T-helper 1 cell treated with Interleukin-12 subunit alpha and Interleukin-12 subunit beta and Interleukin-4 antibody, amounts not matched to agents 30 ng/mL and 1 ng/mL, for 36 hours (primary cell): ENCODE measurements around the gene CARD19. TPM values are rescaled to one million over a fixed set of nuclear protein-coding genes. Genes with fewer than 3 reads are reported as not detected.

ENCODE experiments used
- intact Hi-C: fragments of 100-400 bp; cut with micrococcal nuclease; formaldehyde crosslinking; loops from one replicate; pipeline ENCODE4 v1.15.1; 2024
- total RNA-seq: library from RNA; stranded (reverse); gene quantifications from 2 replicates; pipeline ENCODE4 v1.2.3, GENCODE V29; 2022

CARD19 gene
- total RNA-seq, 1 donor from 2014 or later, result 68.4 TPM

- intact Hi-C loops, result no loop called here
Observed at GRCh38 chr9:93147632-93148031, 51.6 kb downstream of the CARD19 start.

GRCh38 chr9:93148721-93149120, 52.7 kb downstream of the CARD19 start:
- intact Hi-C loops, result no loop called here

DNA sequence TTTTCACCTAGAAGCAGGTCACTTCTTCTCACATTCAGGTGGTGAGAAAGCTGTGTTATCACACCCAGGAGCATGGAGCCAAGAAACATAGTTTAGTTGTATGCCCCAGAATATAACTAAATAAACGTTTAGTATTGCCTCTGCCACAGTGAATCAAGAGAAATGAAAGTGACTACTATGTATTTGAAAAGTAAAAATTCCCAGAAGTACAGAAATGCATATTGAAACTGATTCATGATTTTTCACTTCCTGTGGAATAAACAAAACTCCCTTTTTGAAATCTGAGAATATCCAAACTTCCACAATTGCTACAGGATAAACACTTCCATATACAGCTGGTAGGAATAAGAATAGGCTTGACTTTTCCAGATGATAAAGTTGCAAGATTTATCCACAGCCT, 53.3 kb downstream of the CARD19 start:
- intact Hi-C loops, result no loop called here

DNA sequence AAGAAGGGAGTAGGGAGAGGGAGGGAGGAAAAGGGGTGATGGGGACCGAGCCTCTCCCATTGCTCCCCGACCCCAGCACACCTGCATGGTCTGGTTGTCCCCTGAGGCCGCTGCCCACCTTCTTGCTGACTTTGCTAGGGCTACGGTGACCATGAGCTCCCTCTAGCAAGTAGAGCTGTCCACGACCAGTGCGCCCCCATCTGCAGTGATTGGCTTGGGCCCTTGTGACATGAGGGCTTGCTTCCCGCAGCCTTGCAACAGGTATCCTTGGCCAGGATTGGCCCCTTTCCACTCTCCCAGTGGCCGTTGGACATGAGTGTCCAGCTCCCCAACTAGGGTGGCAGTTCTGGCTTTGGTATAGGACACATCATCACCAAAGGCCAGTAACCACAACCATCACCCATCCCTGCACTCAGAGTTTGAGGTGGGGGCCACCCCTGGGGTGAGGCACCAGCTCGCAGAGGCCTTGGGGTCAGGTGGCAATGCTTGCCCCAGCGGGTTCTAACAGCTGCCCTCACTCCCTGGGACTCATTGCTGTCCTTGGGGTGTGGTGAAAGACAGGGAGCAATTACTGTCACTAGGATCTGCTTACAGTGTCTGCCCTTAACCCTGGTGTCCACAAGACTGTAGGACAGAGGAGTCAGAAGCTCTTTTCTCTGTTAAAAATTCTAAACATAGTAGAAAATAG, 55.2 kb downstream of the CARD19 start:
- intact Hi-C loops, result no loop called here

DNA sequence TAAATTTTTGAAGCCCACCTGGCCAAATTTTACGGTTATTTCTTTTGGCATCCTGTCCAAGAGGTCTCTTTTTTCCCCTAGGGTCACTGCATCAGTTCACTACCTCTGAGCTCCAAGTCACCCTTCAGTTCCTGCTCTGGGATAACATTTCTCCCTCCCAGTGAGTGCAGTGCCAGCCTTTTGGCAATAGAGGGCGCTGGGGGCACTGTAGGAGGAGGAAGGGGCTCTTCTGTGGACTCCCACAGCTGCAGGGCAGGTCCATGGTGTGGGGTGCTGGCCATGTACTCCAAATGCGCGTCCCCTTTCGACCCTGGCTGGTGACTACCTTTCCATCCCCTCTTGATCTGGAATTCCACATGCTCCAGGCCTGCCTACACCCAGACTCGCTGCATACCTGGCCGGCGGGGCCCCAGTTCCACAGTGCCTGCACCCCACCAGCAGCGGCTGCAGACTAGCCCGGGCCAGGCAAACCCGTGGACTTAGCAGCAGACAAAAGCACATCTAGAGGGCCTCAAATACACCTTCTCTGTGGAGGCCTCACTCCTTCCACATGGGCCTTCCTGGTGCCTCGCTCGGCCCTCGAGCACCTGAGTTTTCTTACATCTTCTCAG, 58.4 kb downstream of the CARD19 start:
- intact Hi-C loops, result no loop called here

GRCh38 chr9:93155716-93156474, 59.9 kb downstream of the CARD19 start:
- intact Hi-C loops, result loop anchor here (1.0 to 5.0 kb wide), 5 partner anchors 22 to 296 kb away; partner anchors contain the start of genes FAM120A, FAM120AOS and NINJ1

DNA sequence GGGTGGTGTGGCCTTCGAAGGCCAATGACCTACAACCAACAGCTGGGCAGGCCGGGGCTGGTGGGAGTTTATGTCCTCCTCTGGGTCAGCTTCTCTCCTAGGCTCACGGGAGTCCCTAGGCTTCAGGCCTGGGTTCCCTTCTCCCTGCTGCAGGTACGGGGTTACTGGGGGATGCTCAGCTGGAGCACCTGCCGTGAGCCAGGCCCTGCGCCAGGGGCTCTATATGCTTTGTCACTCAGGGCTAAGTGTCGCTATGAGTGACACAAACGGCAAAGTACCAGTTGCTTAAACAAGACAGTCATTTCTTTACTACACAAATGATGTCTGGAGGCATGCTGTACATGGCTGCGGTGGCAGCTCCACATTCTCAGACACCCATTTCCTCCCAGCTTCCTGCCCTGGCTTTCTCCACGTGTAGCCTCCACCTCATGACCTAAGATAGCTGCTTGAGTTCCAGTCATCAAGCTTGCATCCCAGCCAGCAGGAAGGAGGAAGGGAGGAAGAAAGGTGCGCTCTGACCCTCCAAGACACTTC, 60.5 kb downstream of the CARD19 start:
- intact Hi-C loops, result loop anchor here (1.0 to 5.0 kb wide), 5 partner anchors 22 to 296 kb away; partner anchors contain the start of genes FAM120A, FAM120AOS and NINJ1

- intact Hi-C loops, result loop anchor here (1.0 to 5.0 kb wide), 5 partner anchors 51 to 803 kb away; partner anchors contain the start of genes FAM120A and FAM120AOS
Observed at GRCh38 chr9:93159601-93160471, 63.8 kb downstream of the CARD19 start.

DNA sequence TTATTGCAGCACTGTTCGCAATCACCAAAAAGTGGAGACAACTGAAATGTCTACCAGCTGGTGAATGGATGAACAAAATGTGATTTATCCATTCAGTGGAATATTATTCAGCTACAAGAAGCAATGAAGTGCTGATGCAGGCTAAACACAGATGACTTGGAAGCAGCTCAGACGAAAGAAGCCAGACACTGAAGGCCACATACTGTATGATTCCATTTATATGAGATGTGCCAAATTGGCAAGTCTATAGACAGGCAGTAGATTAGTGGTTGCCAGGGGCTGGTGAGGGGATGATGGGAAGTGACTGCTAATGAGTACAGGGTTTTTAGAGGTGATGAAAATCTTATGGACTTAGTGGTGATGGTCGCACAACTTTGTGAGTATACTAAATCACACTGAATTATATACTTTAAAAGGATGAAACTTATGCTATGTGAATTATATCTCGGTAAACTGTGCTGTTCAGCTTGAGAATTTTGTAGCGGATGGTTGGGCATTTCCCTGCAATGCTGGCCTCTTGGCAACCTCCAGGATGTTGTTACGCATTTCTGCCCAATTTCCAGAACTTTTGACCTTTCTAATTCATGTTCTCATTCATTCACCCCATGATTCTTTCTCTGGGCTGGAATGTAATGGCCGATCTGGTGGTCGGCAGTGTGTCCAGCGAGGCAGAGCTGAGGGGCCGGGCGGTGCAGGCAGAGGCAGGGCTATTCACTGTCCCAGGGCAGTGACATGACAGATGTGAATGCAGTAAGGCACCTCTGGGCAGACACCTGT, 66.0 kb downstream of the CARD19 start:
- intact Hi-C loops, result no loop called here

Other genes starting within 250 kb of the CARD19 start
- gene ZNF484, start 218.2 kb upstream of the CARD19 start, total RNA-seq, result 13.0 and 13.9 TPM in 2 replicates
- gene FGD3, start 148.7 kb upstream of the CARD19 start, total RNA-seq, result 129 and 133 TPM in 2 replicates
- gene SUSD3, start 37.5 kb upstream of the CARD19 start, total RNA-seq, result 80.6 and 86.2 TPM in 2 replicates
- gene NINJ1, start 38.0 kb downstream of the CARD19 start, total RNA-seq, result 89.9 and 90.8 TPM in 2 replicates
- gene WNK2, start 87.9 kb downstream of the CARD19 start, total RNA-seq, result 0.20 and 0.22 TPM in 2 replicates